ENCODE data around the gene THEMIS2.

The THEMIS2 gene

GRCh38 chr1:27934818-27935549 lies 62.6 kb downstream of the THEMIS2 start, which contains the start of gene SMPDL3B:
TSS of gene SMPDL3B (plus strand) at chr1:27935000. CDS start at chr1:27935184, 184 bp downstream.
- peak within 1 kb of the TSS; percentile 34 for H3K4me3 ChIP-seq (ENCODE audit: low read length)
- peak; percentile 52 for DNase-seq (ENCODE audit: low read depth)
- peak; percentile 42 for TF ChIP-seq CTCF (IDR thresholded peaks at IDR 0.05; ENCODE audit: insufficient read depth, low read depth, low read length, missing control alignments)

- no peak overlapping the region for H3K4me3 ChIP-seq (ENCODE audit: low read length)
- DNase-seq (ENCODE audit: low read depth): no peak
- TF ChIP-seq CTCF (IDR thresholded peaks at IDR 0.05; ENCODE audit: insufficient read depth, low read depth, low read length, missing control alignments): no peak
These were observed 63.4 kb downstream of the THEMIS2 start for GRCh38 chr1:27935721-27936120.

Data from epithelial cell of esophagus (primary cell).